Neural crest cell (in vitro differentiated cells): ENCODE measurements around the gene TMEM41A. TPM values are rescaled to one million over a fixed set of nuclear protein-coding genes. Genes with fewer than 3 reads are reported as not detected.
"Not testable (repeated sequence)": the region's sequence is repeated elsewhere in the genome, so short reads cannot be mapped to it uniquely, and the experiment has no call there.

Experiments
- DNase-seq: peaks from one replicate; pipeline ENCODE4 v3.0.0; 2021; ENCODE audit warnings: low read depth, mixed read lengths, low spot score
- H3K27ac Mint-ChIP-seq: one replicate; pipeline ENCODE4 v1.8.0; 2021; ENCODE audit warnings: mild to moderate bottlenecking, mixed read lengths; ENCODE audit not compliant: unreplicated experiment
- H3K27me3 Mint-ChIP-seq: 2 replicates; pipeline ENCODE4 v1.8.0; 2021; ENCODE audit warnings: low read depth, mild to moderate bottlenecking, mixed read lengths
- H3K36me3 Mint-ChIP-seq: 2 replicates; pipeline ENCODE4 v1.8.0; 2021; ENCODE audit warnings: low read depth, mild to moderate bottlenecking, mixed read lengths
- H3K4me1 Mint-ChIP-seq: 2 replicates; pipeline ENCODE4 v1.8.0; 2021; ENCODE audit warnings: mixed read lengths
- H3K4me3 Mint-ChIP-seq: one replicate; pipeline ENCODE4 v1.8.0; 2021; ENCODE audit warnings: mild to moderate bottlenecking, mixed read lengths
- H3K9me3 Mint-ChIP-seq: 2 replicates; pipeline ENCODE4 v1.8.0; 2021; ENCODE audit warnings: mixed read lengths
- total RNA-seq: library from RNA; stranded (reverse); gene quantifications from 2 replicates; pipeline ENCODE4 v1.2.1, GENCODE V29; 2021
- TF ChIP-seq, protein P1 (sequence below): fragments of 200-600 bp; sonication (generic); conservative IDR thresholded peaks from 2 replicates; pipeline ENCODE4 v1.5.0; 2021; ENCODE audit warnings: antibody characterized with exemption, mild to moderate bottlenecking

Gene TMEM41A
- total RNA-seq, 1 donor from 2014 or later = 19.9 TPM

DNA sequence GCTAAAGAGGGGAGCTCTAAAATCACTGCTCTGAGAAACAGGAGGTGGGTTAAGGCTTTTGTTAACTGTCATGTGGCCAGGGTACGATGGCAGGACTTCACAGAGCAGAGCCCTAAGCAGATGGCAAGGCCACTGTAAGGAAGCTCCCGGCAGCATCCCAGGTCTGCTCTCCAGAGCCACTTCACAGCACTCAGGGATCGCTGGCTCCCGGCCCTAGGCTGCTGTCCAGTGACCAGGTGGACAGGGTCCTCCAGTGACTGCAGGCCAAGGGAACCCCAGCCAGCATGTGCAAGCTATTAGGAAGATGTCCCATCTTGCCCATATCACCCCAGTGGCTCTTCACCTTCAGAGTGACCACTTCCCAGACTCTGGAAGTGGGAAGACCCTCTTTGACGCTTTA lies 10.4 kb downstream of the TMEM41A start:
- Mint-ChIP-seq H3K27me3 (no peaks in the 10 kb centered on the region), H3K4me1 (no peaks in the 10 kb centered on the region), H3K9me3 (no peaks in the 10 kb centered on the region), H3K36me3 (peaks cover 8% of the 10 kb centered on the region), H3K27ac (no peak overlapping the region), H3K4me3 (no peak overlapping the region)
- TF ChIP-seq, protein P1, sequence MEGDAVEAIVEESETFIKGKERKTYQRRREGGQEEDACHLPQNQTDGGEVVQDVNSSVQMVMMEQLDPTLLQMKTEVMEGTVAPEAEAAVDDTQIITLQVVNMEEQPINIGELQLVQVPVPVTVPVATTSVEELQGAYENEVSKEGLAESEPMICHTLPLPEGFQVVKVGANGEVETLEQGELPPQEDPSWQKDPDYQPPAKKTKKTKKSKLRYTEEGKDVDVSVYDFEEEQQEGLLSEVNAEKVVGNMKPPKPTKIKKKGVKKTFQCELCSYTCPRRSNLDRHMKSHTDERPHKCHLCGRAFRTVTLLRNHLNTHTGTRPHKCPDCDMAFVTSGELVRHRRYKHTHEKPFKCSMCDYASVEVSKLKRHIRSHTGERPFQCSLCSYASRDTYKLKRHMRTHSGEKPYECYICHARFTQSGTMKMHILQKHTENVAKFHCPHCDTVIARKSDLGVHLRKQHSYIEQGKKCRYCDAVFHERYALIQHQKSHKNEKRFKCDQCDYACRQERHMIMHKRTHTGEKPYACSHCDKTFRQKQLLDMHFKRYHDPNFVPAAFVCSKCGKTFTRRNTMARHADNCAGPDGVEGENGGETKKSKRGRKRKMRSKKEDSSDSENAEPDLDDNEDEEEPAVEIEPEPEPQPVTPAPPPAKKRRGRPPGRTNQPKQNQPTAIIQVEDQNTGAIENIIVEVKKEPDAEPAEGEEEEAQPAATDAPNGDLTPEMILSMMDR = no peak
- DNase-seq = no peak

DNA sequence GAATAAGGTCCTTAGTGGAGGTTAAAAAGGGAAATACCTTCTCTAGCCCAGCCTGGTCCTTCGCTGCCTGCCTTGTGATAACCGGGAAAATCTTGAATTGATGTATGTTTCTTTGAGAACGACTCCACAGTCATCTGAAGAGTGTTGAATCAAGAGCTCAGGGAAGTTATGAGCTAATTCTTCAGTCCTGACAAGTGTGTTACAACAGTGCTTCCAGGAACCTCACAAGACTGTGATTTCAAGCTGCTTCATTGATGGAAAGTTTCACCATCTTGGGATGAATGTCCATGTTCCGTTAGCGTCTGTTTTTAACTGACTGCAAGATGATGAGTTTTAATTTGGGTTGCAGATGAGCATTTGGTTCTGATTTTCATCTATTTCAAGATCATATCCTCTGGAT lies 12.4 kb downstream of the TMEM41A start:
- Mint-ChIP-seq H3K36me3 (peaks cover 11% of the 10 kb centered on the region), H3K27ac (no peak overlapping the region), H3K4me1 (no peaks in the 10 kb centered on the region), H3K4me3 (no peak overlapping the region), H3K9me3 (no peaks in the 10 kb centered on the region), H3K27me3 (no peaks in the 10 kb centered on the region)
- TF ChIP-seq, protein P1 = no peak
- DNase-seq = no peak

DNA sequence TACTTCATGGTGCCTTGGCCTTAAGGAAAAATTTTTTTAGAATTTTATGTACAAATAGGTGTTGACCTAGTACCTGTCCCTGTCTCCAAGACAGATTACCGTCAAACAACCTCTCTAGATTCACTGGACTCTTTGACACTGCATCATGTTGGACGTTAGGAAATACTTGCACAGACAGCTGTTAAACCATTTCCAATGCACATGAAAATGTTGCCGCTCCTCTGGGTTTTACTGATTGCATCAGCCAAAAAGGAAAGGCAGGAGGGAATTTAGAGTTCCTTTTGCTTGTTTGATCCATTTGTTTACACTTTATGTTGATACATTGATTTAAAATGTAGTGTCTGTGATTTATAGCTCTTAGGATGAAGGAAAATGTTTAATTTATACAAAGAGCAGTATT lies 14.5 kb downstream of the TMEM41A start:
- no peaks in the 10 kb centered on the region for H3K27me3 Mint-ChIP-seq
- no peaks in the 10 kb centered on the region for H3K4me1 Mint-ChIP-seq
- peaks cover 13% of the 10 kb centered on the region for H3K36me3 Mint-ChIP-seq
- H3K4me3 Mint-ChIP-seq = no peak overlapping the region
- no peak overlapping the region for H3K27ac Mint-ChIP-seq
- TF ChIP-seq, protein P1 = no peak
- no peaks in the 10 kb centered on the region for H3K9me3 Mint-ChIP-seq
- DNase-seq = no peak

DNA sequence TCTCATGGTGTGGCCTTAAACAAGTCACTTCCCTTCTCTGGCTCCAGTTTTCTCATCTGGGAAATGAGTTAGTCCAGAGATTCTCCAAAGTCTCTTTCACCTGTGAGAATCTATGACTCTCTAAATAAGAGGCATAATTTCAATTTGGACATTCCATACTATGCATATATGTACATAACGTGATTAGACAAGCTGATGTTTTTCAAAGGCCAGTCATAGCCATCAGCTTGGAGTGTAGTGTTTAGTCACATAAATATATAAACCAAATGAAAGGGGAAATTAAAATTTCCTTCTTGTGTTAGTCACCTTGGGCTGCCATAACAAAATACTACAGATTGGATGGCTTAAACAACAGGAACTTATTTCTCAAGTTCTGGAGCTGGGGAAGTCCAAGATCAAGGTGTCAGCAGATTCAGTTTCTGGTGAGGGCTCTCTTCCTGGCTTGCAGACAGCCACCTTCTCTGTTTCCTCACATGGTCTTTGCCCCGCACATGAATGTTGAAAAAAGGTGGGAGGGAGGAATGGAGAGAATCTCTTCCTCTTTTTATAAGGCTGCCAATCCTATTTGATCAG lies 19.4 kb downstream of the TMEM41A start:
- TF ChIP-seq, protein P1 = no peak
- peaks cover 5% of the 10 kb centered on the region for H3K36me3 Mint-ChIP-seq
- no peaks in the 10 kb centered on the region for H3K4me1 Mint-ChIP-seq
- no peak overlapping the region for H3K4me3 Mint-ChIP-seq
- no peaks in the 10 kb centered on the region for H3K9me3 Mint-ChIP-seq
- H3K27ac Mint-ChIP-seq = no peak overlapping the region
- no peaks in the 10 kb centered on the region for H3K27me3 Mint-ChIP-seq
- no peak for DNase-seq

DNA sequence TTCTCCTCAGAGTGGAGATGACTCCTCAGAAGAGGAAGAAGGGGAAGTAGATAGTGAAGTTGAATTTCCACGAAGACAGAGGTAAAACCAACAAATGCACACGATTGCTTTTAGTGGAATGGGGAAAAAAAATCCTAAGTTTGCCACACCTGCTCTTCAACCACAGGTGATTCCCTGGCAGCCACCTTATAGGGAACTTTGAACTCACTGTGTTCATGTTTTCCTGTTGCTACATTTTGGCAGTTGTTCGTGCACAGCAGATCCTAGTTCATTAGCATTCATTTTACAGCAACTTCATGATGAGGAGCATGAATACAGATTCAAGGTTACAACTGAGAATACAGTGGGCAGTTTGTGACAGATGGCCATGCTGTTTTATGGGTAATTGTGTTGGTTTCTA lies 21.5 kb downstream of the TMEM41A start:
- H3K4me3 Mint-ChIP-seq = no peak overlapping the region
- no peak overlapping the region for H3K27ac Mint-ChIP-seq
- TF ChIP-seq, protein P1 = no peak
- peaks cover 12% of the 10 kb centered on the region for H3K36me3 Mint-ChIP-seq
- DNase-seq = no peak
- H3K27me3 Mint-ChIP-seq = no peaks in the 10 kb centered on the region
- no peaks in the 10 kb centered on the region for H3K4me1 Mint-ChIP-seq
- no peaks in the 10 kb centered on the region for H3K9me3 Mint-ChIP-seq

DNA sequence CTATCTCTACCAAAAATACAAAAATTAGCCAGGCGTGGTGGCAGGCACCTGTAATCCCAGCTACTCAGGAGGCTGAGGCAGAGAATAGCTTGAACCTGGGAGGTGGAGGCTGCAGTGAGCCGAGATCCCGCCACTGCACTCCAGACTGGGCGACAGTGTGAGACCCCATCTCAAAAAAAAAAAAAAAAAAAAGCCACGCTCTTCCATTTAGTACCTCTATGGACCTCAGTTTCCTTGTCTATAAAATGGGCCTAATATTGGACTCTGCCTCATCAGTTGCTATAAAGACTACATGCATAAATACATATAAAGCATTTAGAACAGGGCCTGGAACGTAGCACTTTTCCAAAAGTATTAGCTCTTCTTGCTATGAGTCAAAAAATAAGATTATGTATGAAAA lies 23.9 kb downstream of the TMEM41A start:
- H3K4me1 Mint-ChIP-seq, DNase-seq, H3K4me3 Mint-ChIP-seq, H3K27ac Mint-ChIP-seq, H3K9me3 Mint-ChIP-seq, H3K36me3 Mint-ChIP-seq, H3K27me3 Mint-ChIP-seq: not testable (repeated sequence)
